ENCODE results near the gene H1-8. TPM values are rescaled to one million over a fixed set of nuclear protein-coding genes. Genes with fewer than 3 reads are reported as not detected.

The H1-8 gene
- total RNA-seq, 4 donors from 2014 or later = not detected

- in situ Hi-C loops (cut with MboI; ENCODE audit: low sequenced_read_pairs in 4 of 4) = no loop called here
- DNase-seq = no peak
- H3K4me3 ChIP-seq = no peak overlapping the region
- H3K27ac ChIP-seq = no peak overlapping the region
- no peaks in the 10 kb centered on the region for H3K9me3 ChIP-seq
- peaks cover 1 to 16% of the 10 kb centered on the region in 2 donors for H3K4me1 ChIP-seq
- no peaks in the 10 kb centered on the region for H3K27me3 ChIP-seq
- intact Hi-C loops (cut with DNase I; ENCODE audit: low total_unique reads) = no loop called here
- no peak for TF ChIP-seq POLR2A (IDR thresholded peaks at IDR 0.05)
- no peak for TF ChIP-seq CTCF (IDR thresholded peaks at IDR 0.05 in 4 of 5, conservative IDR thresholded peaks at IDR 0.05 in 1 of 5)
- no peak for ATAC-seq
- H3K36me3 ChIP-seq = no peaks in the 10 kb centered on the region
Measured at GRCh38 chr3:129549805-129550204, 6.8 kb downstream of the H1-8 start.

GRCh38 chr3:129552287-129553050 is 9.5 kb downstream of the H1-8 start:
- intact Hi-C loops (cut with DNase I; ENCODE audit: low total_unique reads) = no loop called here
- no peak for TF ChIP-seq POLR2A (IDR thresholded peaks at IDR 0.05)
- no peak for TF ChIP-seq CTCF (IDR thresholded peaks at IDR 0.05 in 4 of 5, conservative IDR thresholded peaks at IDR 0.05 in 1 of 5)
- in situ Hi-C loops (cut with MboI; ENCODE audit: low sequenced_read_pairs in 4 of 4) = no loop called here
- Histone ChIP-seq H3K27me3 (no peaks in the 10 kb centered on the region), H3K4me1 (peaks cover 20 to 33% of the 10 kb centered on the region in 2 donors), H3K36me3 (no peaks in the 10 kb centered on the region), H3K4me3 (no peak overlapping the region), H3K9me3 (no peaks in the 10 kb centered on the region), H3K27ac (no peak overlapping the region)
- peak; percentile 25 to 44 for ATAC-seq
- DNase-seq = no peak

GRCh38 chr3:129553171-129553570 is 10.2 kb downstream of the H1-8 start:
- no peaks in the 10 kb centered on the region for H3K36me3 ChIP-seq
- DNase-seq (no peak), ATAC-seq (no peak)
- H3K27me3 ChIP-seq = no peaks in the 10 kb centered on the region
- peaks cover 27 to 40% of the 10 kb centered on the region in 2 donors for H3K4me1 ChIP-seq
- H3K27ac ChIP-seq = no peak overlapping the region
- H3K9me3 ChIP-seq = no peaks in the 10 kb centered on the region
- H3K4me3 ChIP-seq = no peak overlapping the region
- in situ Hi-C loops (cut with MboI; ENCODE audit: low sequenced_read_pairs in 4 of 4) (no loop called here), intact Hi-C loops (cut with DNase I; ENCODE audit: low total_unique reads) (no loop called here)
- no peak for TF ChIP-seq POLR2A (IDR thresholded peaks at IDR 0.05)
- no peak for TF ChIP-seq CTCF (IDR thresholded peaks at IDR 0.05 in 4 of 5, conservative IDR thresholded peaks at IDR 0.05 in 1 of 5)

GRCh38 chr3:129553719-129554118 is 10.7 kb downstream of the H1-8 start:
- no peak for DNase-seq
- TF ChIP-seq POLR2A (IDR thresholded peaks at IDR 0.05) (no peak), CTCF (IDR thresholded peaks at IDR 0.05 in 4 of 5, conservative IDR thresholded peaks at IDR 0.05 in 1 of 5) (no peak)
- H3K27me3 ChIP-seq = no peaks in the 10 kb centered on the region
- H3K4me1 ChIP-seq = peaks cover 32 to 46% of the 10 kb centered on the region in 2 donors
- in situ Hi-C loops (cut with MboI; ENCODE audit: low sequenced_read_pairs in 4 of 4) (no loop called here), intact Hi-C loops (cut with DNase I; ENCODE audit: low total_unique reads) (no loop called here)
- peak overlapping the region in 2 of 4 donors; percentile 1 to 4 for H3K27ac ChIP-seq
- no peak overlapping the region for H3K4me3 ChIP-seq
- no peaks in the 10 kb centered on the region for H3K9me3 ChIP-seq
- H3K36me3 ChIP-seq = no peaks in the 10 kb centered on the region
- ATAC-seq = no peak

Measured in gastrocnemius medialis (tissue), 4 donors.